GM12878 (cell line): ENCODE measurements around the gene IRF8. TPM values are rescaled to one million over a fixed set of nuclear protein-coding genes. Genes with fewer than 3 reads are reported as not detected.

ENCODE experiments used
- ATAC-seq: fragments of 200-7000 bp; cut with Tn5 transposase; 3 replicates; pipeline ENCODE4 v1.9.1; 2020; ENCODE audit warnings: mild to moderate bottlenecking, moderate library complexity
- BruUV-seq: library from RNA; stranded (reverse); fragments of 400-500 nt; replicated peaks from 2 replicates; lab custom pipeline; 2021; lab: Mats Ljungman, UMichigan
- CTCF ChIA-PET: fragments of 300-600 bp; sonication (Branson Sonifier 250); formaldehyde crosslinking; extraction: SDS; loops from one replicate; lab custom pipeline; 2021; ENCODE audit warnings: inconsistent platforms; lab: Yijun Ruan, JAX
- POLR2A ChIA-PET: fragments of 350-600 bp; formaldehyde crosslinking; extraction: SDS; loops from one replicate; lab custom pipeline; 2021; ENCODE audit warnings: inconsistent platforms; lab: Charles Lee
- RAD21 ChIA-PET: fragments of 300-600 bp; sonication (Branson Sonifier 250); formaldehyde crosslinking; loops from one replicate; lab custom pipeline; 2023; ENCODE audit warnings: antibody characterized with exemption; ENCODE audit not compliant: unreplicated experiment; lab: Charles Lee
- SMC1A ChIA-PET: fragments of 300-600 bp; sonication (Branson Sonifier 250); formaldehyde crosslinking; loops from one replicate; lab custom pipeline; 2023; ENCODE audit not compliant: unreplicated experiment, uncharacterized antibody; lab: Charles Lee
- DNase-seq: peaks from one replicate; pipeline ENCODE4 v3.0.0-alpha.2; 2011; ENCODE audit warnings: low read depth, low spot score
- FAIRE-seq: peaks from 3 replicates; lab custom pipeline; 2011; peaks lifted over from hg19 to GRCh38; lab: Jason Lieb, UNC
- H2AFZ ChIP-seq: 2 replicates; pipeline ENCODE4 v1.6.0; 2011; ENCODE audit warnings: low read depth, low read length, control low read depth; ENCODE audit not compliant: control insufficient read depth
- H3K27ac ChIP-seq: 2 replicates; pipeline ENCODE4 v1.5.1; 2011; ENCODE audit warnings: control low read depth; ENCODE audit not compliant: control insufficient read depth, insufficient read depth
- H3K27me3 ChIP-seq, 2 experiments: replicated peaks in 1 of 2; 2 replicates each; pipeline versions ENCODE4 v1.6.0 to v1.6.1; 2011; ENCODE audit warnings: low read length in 1 of 2; ENCODE audit not compliant: control insufficient read depth in 2 of 2, insufficient read depth in 2 of 2
- H3K36me3 ChIP-seq, 2 experiments: 2 replicates each; pipeline ENCODE4 v1.5.1; 2011; ENCODE audit warnings: low read length in 1 of 2; ENCODE audit not compliant: control insufficient read depth in 2 of 2, insufficient read depth in 2 of 2
- H3K4me1 ChIP-seq: 2 replicates; pipeline ENCODE4 v1.6.1; 2011; ENCODE audit warnings: mild to moderate bottlenecking, low read length, moderate library complexity, mixed read lengths; ENCODE audit not compliant: control insufficient read depth, insufficient read depth
- H3K4me2 ChIP-seq: 2 replicates; pipeline ENCODE4 v1.6.0; 2011; ENCODE audit warnings: control low read depth; ENCODE audit not compliant: control insufficient read depth, insufficient read depth
- H3K4me3 ChIP-seq: fragments of 200-600 bp; sonication (generic); 2 replicates; pipeline ENCODE4 v1.5.1; 2016
- H3K79me2 ChIP-seq: 2 replicates; pipeline ENCODE4 v1.6.0; 2011; ENCODE audit warnings: low read length; ENCODE audit not compliant: control insufficient read depth, insufficient read depth
- H3K9ac ChIP-seq: 2 replicates; pipeline ENCODE4 v1.8.0; 2011; ENCODE audit warnings: low read length, control low read depth, mixed read lengths; ENCODE audit not compliant: control insufficient read depth, insufficient read depth
- H3K9me3 ChIP-seq: replicated peaks from 3 replicates; pipeline ENCODE4 v1.5.1; 2011; ENCODE audit warnings: mild to moderate bottlenecking, low read length; ENCODE audit not compliant: control insufficient read depth, insufficient read depth
- H4K20me1 ChIP-seq: 2 replicates; pipeline ENCODE4 v1.6.0; 2011; ENCODE audit not compliant: control insufficient read depth, insufficient read depth
- ATF7 ChIP-seq: fragments of 450-650 bp; IDR thresholded peaks from 2 replicates; pipeline ENCODE4 v1.6.1; 2016; ENCODE audit warnings: low read depth, mild to moderate bottlenecking
- BHLHE40 ChIP-seq, 2 experiments: fragments of 450-650 bp in 1 of 2; IDR thresholded peaks; 2 replicates each; pipeline ENCODE4 v1.6.1; 2011 to 2017; ENCODE audit warnings: low read depth in 2 of 2, borderline replicate concordance in 1 of 2, improper control_type of control experiment in 1 of 2, low read length in 1 of 2, mild to moderate bottlenecking in 1 of 2
- ETV6 ChIP-seq, 2 experiments: fragments of 450-650 bp in 1 of 2; IDR thresholded peaks in 1 of 2; conservative IDR thresholded peaks in 1 of 2; 2 replicates each; pipeline ENCODE4 v1.6.1; 2014; ENCODE audit warnings: antibody characterized with exemption in 1 of 2, borderline replicate concordance in 1 of 2, low read depth in 1 of 2, mild to moderate bottlenecking in 1 of 2, moderate library complexity in 1 of 2
- POLR2A ChIP-seq: IDR thresholded peaks from 2 replicates; pipeline ENCODE4 v1.6.1; 2011; ENCODE audit warnings: low read depth, mild to moderate bottlenecking, low read length
- POU2F2 ChIP-seq: IDR thresholded peaks from 3 replicates; pipeline ENCODE4 v1.6.1; 2011; ENCODE audit warnings: low read depth, mild to moderate bottlenecking, low read length, borderline replicate concordance
- RUNX3 ChIP-seq: IDR thresholded peaks from 2 replicates; pipeline ENCODE4 v1.6.1; 2012; ENCODE audit warnings: low read length, inconsistent platforms
- TCF12 ChIP-seq: IDR thresholded peaks from 2 replicates; pipeline ENCODE4 v1.6.1; 2011; ENCODE audit warnings: low read depth, mild to moderate bottlenecking, low read length
- ZBTB40 ChIP-seq: fragments of 450-650 bp; IDR thresholded peaks from 2 replicates; pipeline ENCODE4 v1.6.1; 2016; ENCODE audit warnings: mild to moderate bottlenecking, moderate library complexity, borderline replicate concordance
- WGBS: methylation state at CpG from one replicate; pipeline ENCODE4 v1.1.6; 2016; ENCODE audit warnings: low lambda C conversion rate; ENCODE audit not compliant: insufficient replicate concordance, insufficient coverage; ENCODE audit errors: missing lambda C conversion rate; 5-methylcytosine and 5-hydroxymethylcytosine counted together
- in situ Hi-C: fragments of 300-500 bp; cut with MboI; formaldehyde crosslinking; loops from 9 replicates; pipeline ENCODE4 v1.14.3; 2018; ENCODE audit warnings: mixed read lengths
- intact Hi-C: fragments of 100-400 bp; cut with micrococcal nuclease; formaldehyde crosslinking; loops from one replicate; pipeline ENCODE4 v1.14.2; 2022; ENCODE audit not compliant: unreplicated experiment
- polyA plus RNA-seq, 11 experiments: library from polyadenylated mRNA; depleted of rRNA in 4 of 11; unstranded in 6 of 11; stranded (reverse) in 5 of 11; fragments of >200 nt; fragmentation: Nextera tagmentation in 4 of 11; fragmentation: Illumina TruSeq in 1 of 11; extraction: Ambion mirVana in 4 of 11; extraction: Trizol in 1 of 11; gene quantifications; 1 replicate in 1 of 11; 2 replicates in 10 of 11; pipeline versions ENCODE4 v1.2.1 to v1.2.3, GENCODE V29; 2011 to 2016; ENCODE audit warnings: inconsistent platforms in 2 of 11, missing spikeins in 2 of 11, low read depth in 1 of 11
- total RNA-seq, 4 experiments: library from RNA; depleted of rRNA in 3 of 4; stranded (reverse); fragments of >200 nt in 3 of 4; fragmentation: Illumina TruSeq in 1 of 4; extraction: Trizol in 1 of 4; gene quantifications; 2 replicates each; pipeline versions ENCODE4 v1.2.1 to v1.2.3, GENCODE V29; 2013 to 2021
- TF ChIP-seq, protein P1 (sequence below): fragments of 450-650 bp; IDR thresholded peaks from 2 replicates; pipeline ENCODE4 v1.6.1; 2017; ENCODE audit warnings: low read depth, mild to moderate bottlenecking, moderate library complexity
- TF ChIP-seq, protein P2 (sequence below): IDR thresholded peaks from 2 replicates; pipeline ENCODE4 v1.6.1; 2011; ENCODE audit warnings: borderline replicate concordance, low read depth, mild to moderate bottlenecking, moderate library complexity, low read length; ENCODE audit not compliant: insufficient read depth, poor library complexity, severe bottlenecking

The IRF8 gene
- total and polyA plus RNA-seq, 10 of the 15 experiments (the other 5 are each of a cell fraction or from before 2014, with no cell fraction given), result 17.1 to 237 (median 172) TPM

DNA sequence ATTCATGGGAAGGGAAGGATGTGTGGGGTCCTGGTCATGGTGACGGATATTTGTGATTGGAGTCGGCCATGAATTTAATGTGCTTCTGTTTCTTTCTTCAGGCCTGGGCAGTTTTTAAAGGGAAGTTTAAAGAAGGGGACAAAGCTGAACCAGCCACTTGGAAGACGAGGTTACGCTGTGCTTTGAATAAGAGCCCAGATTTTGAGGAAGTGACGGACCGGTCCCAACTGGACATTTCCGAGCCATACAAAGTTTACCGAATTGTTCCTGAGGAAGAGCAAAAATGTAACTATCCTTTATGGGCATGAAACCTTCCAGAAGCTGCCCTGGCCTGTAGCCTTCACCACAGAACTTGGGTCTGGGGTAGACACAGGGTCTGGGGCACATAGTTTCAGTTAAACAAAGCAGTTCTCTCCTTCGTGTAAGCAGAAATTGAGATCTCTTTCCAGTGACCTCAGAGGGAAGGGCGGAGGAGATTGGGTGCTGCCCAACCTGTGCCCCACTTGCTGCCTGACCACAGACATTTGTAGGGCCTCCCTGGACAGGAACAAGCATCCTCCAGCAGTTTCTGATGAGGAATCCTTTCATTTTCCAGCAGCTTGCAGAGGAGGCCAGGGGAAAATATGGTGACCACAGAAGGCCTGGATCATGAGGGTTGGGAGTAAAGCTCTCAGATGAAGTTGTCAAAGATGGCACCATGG lies 10.1 kb downstream of the IRF8 start (continued):
- TF ChIP-seq, protein P1, sequence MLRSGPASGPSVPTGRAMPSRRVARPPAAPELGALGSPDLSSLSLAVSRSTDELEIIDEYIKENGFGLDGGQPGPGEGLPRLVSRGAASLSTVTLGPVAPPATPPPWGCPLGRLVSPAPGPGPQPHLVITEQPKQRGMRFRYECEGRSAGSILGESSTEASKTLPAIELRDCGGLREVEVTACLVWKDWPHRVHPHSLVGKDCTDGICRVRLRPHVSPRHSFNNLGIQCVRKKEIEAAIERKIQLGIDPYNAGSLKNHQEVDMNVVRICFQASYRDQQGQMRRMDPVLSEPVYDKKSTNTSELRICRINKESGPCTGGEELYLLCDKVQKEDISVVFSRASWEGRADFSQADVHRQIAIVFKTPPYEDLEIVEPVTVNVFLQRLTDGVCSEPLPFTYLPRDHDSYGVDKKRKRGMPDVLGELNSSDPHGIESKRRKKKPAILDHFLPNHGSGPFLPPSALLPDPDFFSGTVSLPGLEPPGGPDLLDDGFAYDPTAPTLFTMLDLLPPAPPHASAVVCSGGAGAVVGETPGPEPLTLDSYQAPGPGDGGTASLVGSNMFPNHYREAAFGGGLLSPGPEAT, result no peak

DNA sequence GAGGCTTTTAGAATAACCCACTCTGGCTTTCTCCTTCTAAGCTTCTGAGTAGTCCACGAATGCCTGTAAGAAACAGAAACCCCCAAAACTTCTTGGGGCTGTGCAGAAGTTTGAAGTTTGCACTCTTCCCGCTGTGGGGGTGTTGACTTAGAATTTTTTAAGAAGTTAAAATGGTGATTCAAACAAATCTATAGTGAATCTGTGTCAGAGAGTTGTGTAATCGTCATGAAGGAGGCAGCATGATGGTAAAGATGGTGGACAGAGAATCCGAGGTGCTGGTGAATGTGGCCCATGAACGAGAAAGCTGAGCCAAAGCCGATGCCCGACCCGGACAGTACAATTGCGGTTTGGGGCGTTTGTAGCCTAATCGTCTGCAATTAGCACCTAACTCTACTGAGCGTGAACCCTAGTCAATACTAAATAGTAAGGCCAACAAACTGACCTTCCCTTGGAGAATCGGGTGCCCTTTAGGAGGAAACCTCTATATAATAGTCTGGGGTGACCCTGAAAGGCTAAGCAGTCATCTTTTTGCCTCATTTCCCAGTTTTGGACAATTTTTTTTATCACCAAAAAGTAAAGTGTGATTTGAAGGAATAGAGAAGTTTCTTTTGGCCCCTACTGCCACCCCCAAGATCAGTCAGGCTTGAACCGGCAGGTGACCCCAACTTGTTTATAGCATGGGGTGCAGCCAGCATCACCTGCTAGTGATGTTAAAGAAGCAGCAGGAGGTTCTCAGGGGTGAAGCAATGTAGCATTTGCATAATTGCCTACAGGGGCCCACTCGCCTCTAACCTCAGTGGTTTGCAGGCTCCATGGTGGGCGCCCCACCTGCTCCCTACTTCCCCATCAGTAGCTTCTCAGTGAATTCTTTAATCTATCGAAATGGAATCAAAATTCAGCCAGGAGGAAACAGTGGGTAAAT lies 11.2 kb downstream of the IRF8 start:
- Histone ChIP-seq H3K4me1 (peaks cover 84% of the 10 kb centered on the region), H3K27ac (peak overlapping the region; percentile 45), H3K9me3 (no peaks in the 10 kb centered on the region; the same call in 2 of the 3 replicates), H2AFZ (no peak overlapping the region), H3K79me2 (peaks cover 88% of the 10 kb centered on the region), H4K20me1 (no peaks in the 10 kb centered on the region), H3K9ac (no peak overlapping the region), H3K4me3 (peak overlapping the region; percentile 37; the same call in 1 of the 2 replicates), H3K36me3 (peaks cover 56 to 59% of the 10 kb centered on the region in 2 experiments), H3K27me3 (no peaks in the 10 kb centered on the region), H3K4me2 (peak overlapping the region; percentile 98)
- FAIRE-seq (no peak), ATAC-seq (peak; percentile 40), DNase-seq (no peak)
- SMC1A ChIA-PET, result interaction anchor here (0.6 to 14.8 kb wide), 9 partner anchors 7 to 89 kb away, joined by 3 to 289 read pairs (median 6); partner anchors contain the start of gene IRF8
- POLR2A ChIA-PET, result interaction anchor here (0.7 to 3.3 kb wide), 6 partner anchors 11 to 79 kb away, joined by 3 to 19 read pairs (median 4); partner anchors contain the start of gene IRF8
- WGBS, result 34% methylated on average over 17 of the region's 17 CpGs
- in situ Hi-C loops, result loop anchor here (10.0 kb wide), 1 partner anchor 105 kb away; no protein-coding TSS in a partner anchor
- intact Hi-C loops, result no loop called here
- TSS peak; percentile 5 for BruUV-seq
- CTCF ChIA-PET, result interaction anchor here (2.5 to 3.0 kb wide), 3 partner anchors 34 to 91 kb away, joined by 10 to 13 read pairs (median 11); no protein-coding TSS in a partner anchor
- RAD21 ChIA-PET, result interaction anchor here (0.6 to 4.4 kb wide), 4 partner anchors 11 to 353 kb away, joined by 3 to 19 read pairs (median 7); partner anchors contain the start of gene IRF8
- TF ChIP-seq ZBTB40 (no peak), POU2F2 (peak; percentile 94; the same call in 2 of the 3 replicates), ETV6 (conservative IDR thresholded peaks at IDR 0.05 in 1 of 2, IDR thresholded peaks at IDR 0.05 in 1 of 2; ENCODE audit: borderline replicate concordance in 1 of 2, low read depth in 1 of 2) (no peak), TCF12 (peak; percentile 56; the same call in 1 of the 2 replicates), POLR2A (peak; percentile 72), BHLHE40 (IDR thresholded peaks at IDR 0.05; ENCODE audit: borderline replicate concordance in 1 of 2, low read depth in 2 of 2, low read length in 1 of 2) (peak; percentile 61 to 70; a peak in 3 of 4 replicates), RUNX3 (peak; percentile 77), ATF7 (no peak)
- TF ChIP-seq, protein P2, sequence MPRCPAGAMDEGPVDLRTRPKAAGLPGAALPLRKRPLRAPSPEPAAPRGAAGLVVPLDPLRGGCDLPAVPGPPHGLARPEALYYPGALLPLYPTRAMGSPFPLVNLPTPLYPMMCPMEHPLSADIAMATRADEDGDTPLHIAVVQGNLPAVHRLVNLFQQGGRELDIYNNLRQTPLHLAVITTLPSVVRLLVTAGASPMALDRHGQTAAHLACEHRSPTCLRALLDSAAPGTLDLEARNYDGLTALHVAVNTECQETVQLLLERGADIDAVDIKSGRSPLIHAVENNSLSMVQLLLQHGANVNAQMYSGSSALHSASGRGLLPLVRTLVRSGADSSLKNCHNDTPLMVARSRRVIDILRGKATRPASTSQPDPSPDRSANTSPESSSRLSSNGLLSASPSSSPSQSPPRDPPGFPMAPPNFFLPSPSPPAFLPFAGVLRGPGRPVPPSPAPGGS, result peak; percentile 5
